GM12891 (cell line): ENCODE results near the gene CDYL2.

Experiments used
- DNase-seq: peaks from one replicate; pipeline ENCODE4 v3.0.0; 2011; ENCODE audit warnings: low spot score; ENCODE audit not compliant: insufficient read length
- FAIRE-seq: peaks from 2 replicates; lab custom pipeline; 2011; peaks lifted over from hg19 to GRCh38; lab: Jason Lieb, UNC
- PAX5 ChIP-seq: IDR thresholded peaks from 2 replicates; pipeline ENCODE4 v1.6.1; 2011; ENCODE audit warnings: low read length, moderate library complexity, mild to moderate bottlenecking; ENCODE audit not compliant: insufficient read depth, severe bottlenecking
- POLR2A ChIP-seq: IDR thresholded peaks from 2 replicates; pipeline ENCODE4 v1.6.1; 2011; ENCODE audit warnings: low read depth, low read length, control low read depth
- POLR2AphosphoS5 ChIP-seq: IDR thresholded peaks from 2 replicates; pipeline ENCODE4 v1.6.1; 2011; ENCODE audit warnings: low read depth, low read length, control low read depth
- POU2F2 ChIP-seq: IDR thresholded peaks from 2 replicates; pipeline ENCODE4 v1.6.1; 2011; ENCODE audit warnings: low read depth, mild to moderate bottlenecking, control low read depth, low read length, moderate library complexity
- SPI1 ChIP-seq: IDR thresholded peaks from 2 replicates; pipeline ENCODE4 v1.6.1; 2011; ENCODE audit warnings: low read depth, low read length, control low read depth
- TAF1 ChIP-seq: IDR thresholded peaks from 2 replicates; pipeline ENCODE4 v1.6.1; 2011; ENCODE audit warnings: low read depth, low read length, control low read depth

CDYL2 gene

GRCh38 chr16:80577485-80578280 is 226.7 kb downstream of the CDYL2 start:
- TF ChIP-seq PAX5 (no peak), SPI1 (no peak), POLR2AphosphoS5 (no peak), POLR2A (no peak), POU2F2 (no peak), TAF1 (no peak)
- DNase-seq: no peak
- FAIRE-seq: no peak

- no peak for DNase-seq
- peak; percentile 81 for FAIRE-seq
- TF ChIP-seq POLR2A (no peak), SPI1 (no peak), PAX5 (no peak), TAF1 (no peak), POLR2AphosphoS5 (no peak), POU2F2 (no peak)
These were observed 228.0 kb downstream of the CDYL2 start for GRCh38 chr16:80576343-80576912.

- TF ChIP-seq PAX5 (no peak), POLR2A (no peak), POLR2AphosphoS5 (no peak), SPI1 (no peak), POU2F2 (no peak)
- DNase-seq (no peak), FAIRE-seq (no peak)
These were observed 230.7 kb downstream of the CDYL2 start for GRCh38 chr16:80573700-80574120.

- FAIRE-seq (no peak), DNase-seq (no peak)
- TF ChIP-seq PAX5 (no peak), POLR2A (no peak), POLR2AphosphoS5 (no peak), SPI1 (no peak), TAF1 (no peak), POU2F2 (no peak)
These were observed 234.3 kb downstream of the CDYL2 start for GRCh38 chr16:80570106-80570478.

- TF ChIP-seq POLR2A (peak; percentile 22; the same call in 1 of the 2 replicates), PAX5 (no peak), POU2F2 (no peak)
- FAIRE-seq (peak; percentile 79), DNase-seq (peak; percentile 60)
These were observed 234.8 kb downstream of the CDYL2 start for GRCh38 chr16:80569440-80570105.

GRCh38 chr16:80564394-80564793 is 240.0 kb downstream of the CDYL2 start:
- no peak for FAIRE-seq
- DNase-seq: no peak
- TF ChIP-seq PAX5: no peak
- TF ChIP-seq POU2F2: no peak
- no peak for TF ChIP-seq POLR2AphosphoS5
- no peak for TF ChIP-seq POLR2A
- no peak for TF ChIP-seq SPI1

GRCh38 chr16:80563066-80563465 is 241.3 kb downstream of the CDYL2 start:
- FAIRE-seq (no peak), DNase-seq (no peak)
- TF ChIP-seq POLR2AphosphoS5 (no peak), POLR2A (no peak), PAX5 (no peak), POU2F2 (no peak)

GRCh38 chr16:80559369-80559768 is 245.0 kb downstream of the CDYL2 start:
- TF ChIP-seq SPI1 (no peak), TAF1 (no peak), POLR2AphosphoS5 (no peak), PAX5 (no peak), POLR2A (no peak), POU2F2 (no peak)
- FAIRE-seq (no peak), DNase-seq (no peak)

GRCh38 chr16:80557037-80557436 is 247.4 kb downstream of the CDYL2 start:
- TF ChIP-seq PAX5 (no peak), SPI1 (no peak), TAF1 (no peak), POU2F2 (no peak), POLR2A (no peak), POLR2AphosphoS5 (no peak)
- FAIRE-seq: no peak
- no peak for DNase-seq
